HepG2 (cell line): ENCODE results near the gene MAP3K21. TPM values are rescaled to one million over a fixed set of nuclear protein-coding genes. Genes with fewer than 3 reads are reported as not detected.
A peak's percentile ranks its signal among the peaks of the same experiment; 100 is the strongest.

Experiments used
- ATAC-seq: fragments of 200-7000 bp; cut with Tn5 transposase; 3 replicates; pipeline ENCODE4 v1.9.1; 2020; ENCODE audit warnings: mild to moderate bottlenecking, moderate library complexity
- BruUV-seq: library from RNA; stranded (reverse); fragments of 400-500 nt; replicated peaks from 2 replicates; lab custom pipeline; 2021; lab: Mats Ljungman, UMichigan
- CTCF ChIA-PET: fragments of 300-600 bp; formaldehyde crosslinking; extraction: SDS; loops from one replicate; lab custom pipeline; 2021; ENCODE audit warnings: low total read pairs, inconsistent platforms, low intra/inter-chr PET ratio; lab: Yijun Ruan, JAX
- POLR2A ChIA-PET: fragments of 350-600 bp; sonication (Branson Sonifier 250); formaldehyde crosslinking; loops from one replicate; lab custom pipeline; 2020; ENCODE audit warnings: antibody characterized with exemption, inconsistent platforms; lab: Yijun Ruan, JAX
- DNase-seq: peaks from one replicate; pipeline ENCODE4 v3.0.0-alpha.2; 2015; ENCODE audit warnings: low spot score
- FAIRE-seq: peaks from 3 replicates; lab custom pipeline; 2011; peaks lifted over from hg19 to GRCh38; lab: Jason Lieb, UNC
- H2AFZ ChIP-seq: one replicate; pipeline ENCODE4 v1.6.1; 2011; ENCODE audit warnings: low read length, inconsistent platforms
- H3K27ac ChIP-seq: fragments of 300-600 bp; 3 replicates; pipeline ENCODE4 v1.8.0; 2011; ENCODE audit warnings: mixed run types, mild to moderate bottlenecking, mixed read lengths, low read length, inconsistent platforms; ENCODE audit not compliant: insufficient read depth; ENCODE audit errors: extremely low read length
- H3K27me3 ChIP-seq, 2 experiments: fragments of 200-600 bp in 1 of 2; 2 replicates in 1 of 2; 3 replicates in 1 of 2; pipeline versions ENCODE4 v1.6.0 to v1.8.0; 2011; ENCODE audit warnings: low read length in 2 of 2, mild to moderate bottlenecking in 2 of 2, moderate library complexity in 2 of 2, inconsistent platforms in 1 of 2; ENCODE audit not compliant: insufficient read depth in 2 of 2, control insufficient read depth in 1 of 2
- H3K36me3 ChIP-seq, 2 experiments: fragments of 200-600 bp in 1 of 2; replicated peaks in 1 of 2; 2 replicates in 1 of 2; 3 replicates in 1 of 2; pipeline versions ENCODE4 v1.5.1 to v1.8.0; 2011; ENCODE audit warnings: low read length in 2 of 2, inconsistent platforms in 1 of 2; ENCODE audit not compliant: insufficient read depth in 2 of 2, control insufficient read depth in 1 of 2
- H3K4me1 ChIP-seq: 2 replicates; pipeline ENCODE4 v1.5.1; 2012; ENCODE audit warnings: low read length, inconsistent platforms; ENCODE audit not compliant: insufficient read depth
- H3K4me2 ChIP-seq: 2 replicates; pipeline ENCODE4 v1.6.0; 2011; ENCODE audit warnings: low read depth, low read length, inconsistent platforms
- H3K4me3 ChIP-seq, 3 experiments: fragments of 200-600 bp in 1 of 3; sonication (generic), shearing (Covaris generic) in 1 of 3; replicated peaks in 1 of 3; 2 replicates each; pipeline ENCODE4 v1.5.1; 2011 to 2016; ENCODE audit warnings: low read length in 3 of 3, inconsistent platforms in 2 of 3, low read depth in 2 of 3, mild to moderate bottlenecking in 2 of 3, control low read depth in 1 of 3, mixed read lengths in 1 of 3; ENCODE audit not compliant: insufficient read depth in 1 of 3
- H3K79me2 ChIP-seq: one replicate; pipeline ENCODE4 v1.6.1; 2011; ENCODE audit warnings: low read length, inconsistent platforms; ENCODE audit not compliant: insufficient read depth
- H3K9ac ChIP-seq: 2 replicates; pipeline ENCODE4 v1.6.0; 2011; ENCODE audit warnings: mild to moderate bottlenecking, low read depth, low read length, inconsistent platforms; ENCODE audit not compliant: insufficient read depth
- H3K9me3 ChIP-seq: 2 replicates; pipeline ENCODE4 v1.5.1; 2012; ENCODE audit warnings: mild to moderate bottlenecking, low read length
- H4K20me1 ChIP-seq: 2 replicates; pipeline ENCODE4 v1.6.0; 2011; ENCODE audit warnings: inconsistent platforms, mild to moderate bottlenecking, low read length, moderate library complexity; ENCODE audit not compliant: insufficient read depth
- CBX1 ChIP-seq: IDR thresholded peaks from one replicate; pipeline ENCODE4 v1.6.1; 2016; ENCODE audit warnings: antibody characterized with exemption, low read depth
- HMG20A ChIP-seq: IDR thresholded peaks from 2 replicates; pipeline ENCODE4 v1.6.1; 2016; ENCODE audit warnings: borderline replicate concordance
- KMT2A ChIP-seq: sonication (generic); formaldehyde crosslinking; IDR thresholded peaks from 2 replicates; pipeline ENCODE4 v1.4.0; 2020; ENCODE audit warnings: missing genetic modification reagents
- MAFF ChIP-seq: IDR thresholded peaks from 2 replicates; pipeline ENCODE4 v1.6.1; 2011; ENCODE audit warnings: low read depth, low read length, improper control_type of control experiment
- MAFK ChIP-seq, 2 experiments: IDR thresholded peaks in 1 of 2; conservative IDR thresholded peaks in 1 of 2; 2 replicates each; pipeline ENCODE4 v1.6.1; 2011; ENCODE audit warnings: improper control_type of control experiment in 2 of 2, low read length in 2 of 2
- PLSCR1 ChIP-seq: sonication (generic); formaldehyde crosslinking; IDR thresholded peaks from 2 replicates; pipeline ENCODE4 v1.5.0; 2020; ENCODE audit warnings: missing genetic modification reagents, mild to moderate bottlenecking, borderline replicate concordance
- SNAI1 ChIP-seq: sonication (generic); formaldehyde crosslinking; IDR thresholded peaks from 2 replicates; pipeline ENCODE4 v1.5.0; 2020; ENCODE audit warnings: mild to moderate bottlenecking, missing genetic modification reagents, borderline replicate concordance
- TRIM22 ChIP-seq: fragments of 450-650 bp; IDR thresholded peaks from 2 replicates; pipeline ENCODE4 v1.6.1; 2017
- ZBED4 ChIP-seq: sonication (generic); formaldehyde crosslinking; IDR thresholded peaks from 2 replicates; pipeline ENCODE4 v1.4.0; 2020; ENCODE audit warnings: missing genetic modification reagents, borderline replicate concordance
- ZNF263 ChIP-seq: sonication (generic); formaldehyde crosslinking; IDR thresholded peaks from 2 replicates; pipeline ENCODE4 v1.4.0; 2020; ENCODE audit warnings: missing genetic modification reagents
- ZNF34 ChIP-seq: sonication (generic); formaldehyde crosslinking; IDR thresholded peaks from 2 replicates; pipeline ENCODE4 v1.4.0; 2020; ENCODE audit warnings: mild to moderate bottlenecking, missing genetic modification reagents, borderline replicate concordance
- ZNF792 ChIP-seq: IDR thresholded peaks from 2 replicates; pipeline ENCODE4 v1.6.1; 2016
- WGBS: methylation state at CpG from one replicate; pipeline ENCODE4 v1.1.6; 2017; ENCODE audit warnings: low lambda C conversion rate; 5-methylcytosine and 5-hydroxymethylcytosine counted together
- in situ Hi-C: cut with HindIII; loops from 2 replicates; pipeline ENCODE4 v1.10.0; 2017; ENCODE audit warnings: low pct_unique_long_range_greater_than_20kb; ENCODE audit not compliant: extremely low pct_ligation_motif_present
- intact Hi-C: fragments of 100-400 bp; cut with micrococcal nuclease; formaldehyde crosslinking; loops from one replicate; pipeline ENCODE4 v1.10.0; 2022; ENCODE audit not compliant: unreplicated experiment
- polyA plus RNA-seq, 8 experiments: library from polyadenylated mRNA; depleted of rRNA in 3 of 8; stranded (reverse) in 7 of 8; unstranded in 1 of 8; fragments of >200 nt; fragmentation: Illumina TruSeq in 4 of 8; extraction: Trizol in 4 of 8; gene quantifications; 2 replicates each; pipeline versions ENCODE4 v1.2.1 to v1.2.3, GENCODE V29; 2011 to 2016; ENCODE audit warnings: low read depth in 4 of 8, missing spikeins in 1 of 8, mixed read lengths in 1 of 8; ENCODE audit not compliant: insufficient read depth in 1 of 8
- total RNA-seq, 5 experiments: library from RNA; depleted of rRNA; stranded (reverse); fragments of >200 nt; fragmentation: Illumina TruSeq; extraction: Trizol; gene quantifications; 2 replicates each; pipeline ENCODE4 v1.2.3, GENCODE V29; 2016; ENCODE audit warnings: low read depth in 1 of 5

MAP3K21 gene
- total and polyA plus RNA-seq, 2 of the 13 experiments (the other 11 are each of a cell fraction or from before 2014, with no cell fraction given) = not detected

GRCh38 chr1:233381806-233382205, 54.3 kb downstream of the MAP3K21 start (continued):
- TF ChIP-seq TRIM22 = no peak
- TF ChIP-seq, all 625 proteins: peak for 0

GRCh38 chr1:233383984-233384383, 56.5 kb downstream of the MAP3K21 start:
- intact Hi-C loops = no loop called here
- DNase-seq (no peak), FAIRE-seq (no peak), ATAC-seq (no peak)
- in situ Hi-C loops = no loop called here
- H3K9ac ChIP-seq = no peak overlapping the region
- no peaks in the 10 kb centered on the region for H3K4me1 ChIP-seq
- no peak overlapping the region for H2AFZ ChIP-seq
- H3K36me3 ChIP-seq = no peaks in the 10 kb centered on the region
- no peaks in the 10 kb centered on the region for H3K27me3 ChIP-seq
- CTCF ChIA-PET = no interaction called here
- H3K4me3 ChIP-seq = no peak overlapping the region
- no peak for TF ChIP-seq ZNF263 (CRISPR knock-in tag)
- TF ChIP-seq MAFF = peak; percentile 41; the same call in 1 of the 2 replicates
- TF ChIP-seq MAFK (conservative IDR thresholded peaks at IDR 0.05 in 1 of 2, IDR thresholded peaks at IDR 0.05 in 1 of 2; ENCODE audit: low read length in 2 of 2) = peak in 1 of 2 experiments; percentile 63; a peak in 2 of 4 replicates
- H3K27ac ChIP-seq = no peak overlapping the region
- H3K4me2 ChIP-seq = no peak overlapping the region
- 29% methylated on average over 3 of the region's 3 CpGs for WGBS
- H4K20me1 ChIP-seq = no peaks in the 10 kb centered on the region
- BruUV-seq = no TSS peak
- peaks cover 4% of the 10 kb centered on the region; the same call in 1 of the 2 replicates for H3K9me3 ChIP-seq
- H3K79me2 ChIP-seq = no peaks in the 10 kb centered on the region
- POLR2A ChIA-PET = no interaction called here

- ATAC-seq (no peak), FAIRE-seq (no peak), DNase-seq (no peak)
- Histone ChIP-seq H2AFZ (no peak overlapping the region), H3K4me3 (no peak overlapping the region), H3K9me3 (peaks cover 4% of the 10 kb centered on the region; the same call in 1 of the 2 replicates), H3K9ac (no peak overlapping the region), H3K4me1 (no peaks in the 10 kb centered on the region), H3K27ac (no peak overlapping the region), H3K4me2 (no peak overlapping the region), H3K36me3 (no peaks in the 10 kb centered on the region), H3K79me2 (no peaks in the 10 kb centered on the region), H4K20me1 (no peaks in the 10 kb centered on the region), H3K27me3 (no peaks in the 10 kb centered on the region)
- ChIA-PET POLR2A (no interaction called here), CTCF (no interaction called here)
- WGBS = 0% methylated on average over 2 of the region's 2 CpGs
- intact Hi-C loops = no loop called here
- BruUV-seq = no TSS peak
- in situ Hi-C loops = no loop called here
- TF ChIP-seq SNAI1 (CRISPR knock-in tag) (no peak), HMG20A (CRISPR knock-in tag) (no peak), CBX1 (no peak), ZNF34 (CRISPR knock-in tag) (no peak), ZNF792 (CRISPR knock-in tag) (no peak), ZBED4 (CRISPR knock-in tag) (no peak), PLSCR1 (CRISPR knock-in tag) (no peak), KMT2A (CRISPR knock-in tag) (no peak)
Observed at GRCh38 chr1:233386336-233386735, 58.8 kb downstream of the MAP3K21 start.
